Central memory CD8-positive, alpha-beta T cell (primary cell): ENCODE data around the gene RFC1.

ENCODE experiments used
- ATAC-seq: fragments of 150-1000 bp; cut with Tn5 transposase; replicated peaks from 2 replicates; pipeline ENCODE4 v1.10.0; 2022; ENCODE audit warnings: mild to moderate bottlenecking, moderate FRiP score, moderate number of reproducible peaks; ENCODE audit not compliant: poor library complexity, severe bottlenecking; ENCODE audit errors: extremely low read depth
- DNase-seq, 2 donors: peaks; one replicate each; pipeline ENCODE4 v3.0.0; 2021; ENCODE audit warnings: low spot score in 2 of 2
- H3K27ac Mint-ChIP-seq: one replicate; pipeline ENCODE4 v1.8.0; 2022; ENCODE audit warnings: low read depth, mild to moderate bottlenecking, moderate library complexity, mixed read lengths
- H3K27me3 Mint-ChIP-seq: one replicate; pipeline ENCODE4 v1.8.0; 2022; ENCODE audit warnings: mixed read lengths
- H3K36me3 Mint-ChIP-seq: one replicate; pipeline ENCODE4 v1.8.0; 2022; ENCODE audit warnings: mild to moderate bottlenecking, moderate library complexity, mixed read lengths; ENCODE audit not compliant: insufficient read depth
- H3K4me1 Mint-ChIP-seq: one replicate; pipeline ENCODE4 v1.8.0; 2022; ENCODE audit warnings: mixed read lengths
- H3K4me3 Mint-ChIP-seq: one replicate; pipeline ENCODE4 v1.8.0; 2022; ENCODE audit warnings: mild to moderate bottlenecking, moderate library complexity, mixed read lengths
- H3K9me3 Mint-ChIP-seq: one replicate; pipeline ENCODE4 v1.8.0; 2022; ENCODE audit warnings: mixed read lengths

RFC1 gene

GRCh38 chr4:39243462-39243861, 122.7 kb downstream of the RFC1 start:
- ATAC-seq (no peak), DNase-seq (no peak)
- Mint-ChIP-seq H3K4me3 (no peak overlapping the region), H3K36me3 (no peaks in the 10 kb centered on the region), H3K9me3 (no peaks in the 10 kb centered on the region), H3K27ac (no peak overlapping the region), H3K4me1 (no peaks in the 10 kb centered on the region), H3K27me3 (no peaks in the 10 kb centered on the region)
